ENCODE data around the gene UBTD1.

DNA sequence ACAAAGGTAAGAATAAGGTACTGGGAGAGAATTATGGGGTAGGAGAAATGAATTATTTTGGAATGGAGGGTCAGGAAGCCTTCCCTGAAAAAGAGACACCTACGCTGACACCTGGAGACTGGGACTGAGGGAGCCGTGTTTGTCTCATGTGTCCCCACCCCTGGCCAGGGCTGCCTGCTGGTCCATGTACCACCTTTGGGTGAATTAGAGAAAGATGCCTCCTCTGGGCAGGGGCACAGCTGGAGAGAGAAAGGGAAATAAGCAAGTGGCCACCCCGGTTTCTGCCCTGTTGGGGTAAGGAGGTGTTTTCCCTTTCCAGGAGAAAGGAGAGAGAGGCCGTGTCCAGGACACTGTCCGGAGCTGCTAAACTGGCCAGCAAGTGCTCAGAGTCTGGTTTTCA lies 21.8 kb downstream of the UBTD1 start:
- no peak for TF ChIP-seq POLR2A (IDR thresholded peaks at IDR 0.05)
- TF ChIP-seq, protein P1, sequence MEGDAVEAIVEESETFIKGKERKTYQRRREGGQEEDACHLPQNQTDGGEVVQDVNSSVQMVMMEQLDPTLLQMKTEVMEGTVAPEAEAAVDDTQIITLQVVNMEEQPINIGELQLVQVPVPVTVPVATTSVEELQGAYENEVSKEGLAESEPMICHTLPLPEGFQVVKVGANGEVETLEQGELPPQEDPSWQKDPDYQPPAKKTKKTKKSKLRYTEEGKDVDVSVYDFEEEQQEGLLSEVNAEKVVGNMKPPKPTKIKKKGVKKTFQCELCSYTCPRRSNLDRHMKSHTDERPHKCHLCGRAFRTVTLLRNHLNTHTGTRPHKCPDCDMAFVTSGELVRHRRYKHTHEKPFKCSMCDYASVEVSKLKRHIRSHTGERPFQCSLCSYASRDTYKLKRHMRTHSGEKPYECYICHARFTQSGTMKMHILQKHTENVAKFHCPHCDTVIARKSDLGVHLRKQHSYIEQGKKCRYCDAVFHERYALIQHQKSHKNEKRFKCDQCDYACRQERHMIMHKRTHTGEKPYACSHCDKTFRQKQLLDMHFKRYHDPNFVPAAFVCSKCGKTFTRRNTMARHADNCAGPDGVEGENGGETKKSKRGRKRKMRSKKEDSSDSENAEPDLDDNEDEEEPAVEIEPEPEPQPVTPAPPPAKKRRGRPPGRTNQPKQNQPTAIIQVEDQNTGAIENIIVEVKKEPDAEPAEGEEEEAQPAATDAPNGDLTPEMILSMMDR (IDR thresholded peaks at IDR 0.05), result no peak

All from transverse colon (tissue), 3 donors.